K562 (cell line): ENCODE measurements around the gene DNAJA1. TPM values are rescaled to one million over a fixed set of nuclear protein-coding genes. Genes with fewer than 3 reads are reported as not detected.

Experiments used
- ATAC-seq: fragments of 200-7000 bp; cut with Tn5 transposase; 3 replicates; pipeline ENCODE4 v1.9.1; 2020; ENCODE audit warnings: moderate library complexity
- BruUV-seq: library from RNA; stranded (reverse); fragments of 400-500 nt; replicated peaks from 2 replicates; lab custom pipeline; 2021; lab: Mats Ljungman, UMichigan
- CTCF ChIA-PET: fragments of 300-600 bp; formaldehyde crosslinking; extraction: SDS; loops from one replicate; lab custom pipeline; 2021; ENCODE audit warnings: low intra/inter-chr PET ratio; lab: Yijun Ruan, JAX
- POLR2A ChIA-PET: fragments of 300-600, 350-650 bp; sonication (Branson Sonifier 250); formaldehyde crosslinking; extraction: SDS; loops from one replicate; lab custom pipeline; 2021; ENCODE audit warnings: antibody characterized with exemption, inconsistent platforms; lab: Yijun Ruan, JAX
- DNase-seq, 4 experiments: peaks; one replicate each; pipeline versions ENCODE4 v3.0.0 to v3.0.0-alpha.2; 2011 to 2018; ENCODE audit warnings: low spot score in 3 of 4, mixed read lengths in 3 of 4; ENCODE audit errors: extremely low read depth in 1 of 4
- FAIRE-seq: peaks from 2 replicates; lab custom pipeline; 2011; peaks lifted over from hg19 to GRCh38; lab: Jason Lieb, UNC
- H2AFZ ChIP-seq: 2 replicates; pipeline ENCODE4 v1.6.0; 2011; ENCODE audit warnings: low read depth, low read length, control low read depth, inconsistent platforms
- H3K27ac ChIP-seq: fragments of 200-600 bp; 3 replicates; pipeline ENCODE4 v1.8.0; 2011; ENCODE audit warnings: low read depth, mild to moderate bottlenecking, control low read depth, inconsistent platforms, low read length, moderate library complexity, mixed read lengths; ENCODE audit errors: extremely low read depth
- H3K27me3 ChIP-seq, 2 experiments: fragments of 300-600 bp in 1 of 2; 2 replicates in 1 of 2; 3 replicates in 1 of 2; pipeline versions ENCODE4 v1.6.0 to v1.8.0; 2011; ENCODE audit warnings: inconsistent platforms in 2 of 2, low read length in 2 of 2, mild to moderate bottlenecking in 1 of 2, mixed read lengths in 1 of 2, moderate library complexity in 1 of 2; ENCODE audit not compliant: control insufficient read depth in 2 of 2, insufficient read depth in 2 of 2
- H3K36me3 ChIP-seq: fragments of 300-600 bp; 3 replicates; pipeline ENCODE4 v1.8.0; 2011; ENCODE audit warnings: mild to moderate bottlenecking, low read length, inconsistent platforms; ENCODE audit not compliant: control insufficient read depth, insufficient read depth
- H3K4me1 ChIP-seq, 2 experiments: fragments of 200-600 bp in 1 of 2; replicated peaks in 1 of 2; 2 replicates in 1 of 2; 3 replicates in 1 of 2; pipeline versions ENCODE4 v1.5.1 to v1.8.0; 2011; ENCODE audit warnings: inconsistent platforms in 2 of 2, low read length in 2 of 2, mild to moderate bottlenecking in 1 of 2, mixed read lengths in 1 of 2, moderate library complexity in 1 of 2; ENCODE audit not compliant: control insufficient read depth in 2 of 2, insufficient read depth in 2 of 2
- H3K4me2 ChIP-seq: 2 replicates; pipeline ENCODE4 v1.6.1; 2011; ENCODE audit warnings: low read length, control low read depth, inconsistent platforms, mixed read lengths; ENCODE audit not compliant: insufficient read depth
- H3K4me3 ChIP-seq: fragments of 200-600 bp; sonication (generic), shearing (Covaris generic); 2 replicates; pipeline ENCODE4 v1.5.1; 2016; ENCODE audit warnings: control low read depth, inconsistent platforms
- H3K79me2 ChIP-seq: fragments of 200-600 bp; 3 replicates; pipeline ENCODE4 v1.8.0; 2011; ENCODE audit warnings: low read length, inconsistent platforms; ENCODE audit not compliant: control insufficient read depth, insufficient read depth
- H3K9ac ChIP-seq, 2 experiments: 2 replicates each; pipeline versions ENCODE4 v1.6.0 to v1.6.1; 2011; ENCODE audit warnings: low read depth in 2 of 2, low read length in 2 of 2, control low read depth in 1 of 2, inconsistent platforms in 1 of 2, mild to moderate bottlenecking in 1 of 2, mixed read lengths in 1 of 2; ENCODE audit not compliant: insufficient read depth in 1 of 2
- H3K9me1 ChIP-seq: one replicate; pipeline ENCODE4 v1.6.0; 2011; ENCODE audit warnings: inconsistent platforms, mild to moderate bottlenecking, low read length, moderate library complexity; ENCODE audit not compliant: control insufficient read depth, insufficient read depth
- H3K9me3 ChIP-seq: replicated peaks from 2 replicates; pipeline ENCODE4 v1.5.1; 2011; ENCODE audit warnings: low read depth, low read length, inconsistent platforms; ENCODE audit not compliant: control insufficient read depth, insufficient read depth
- H4K20me1 ChIP-seq: replicated peaks from 2 replicates; pipeline ENCODE4 v1.6.1; 2011; ENCODE audit warnings: low read length, inconsistent platforms, mixed read lengths; ENCODE audit not compliant: control insufficient read depth, insufficient read depth
- ARID3B ChIP-seq: fragments of 250-450 bp; sonication (Bioruptor Pico); IDR thresholded peaks from 2 replicates; pipeline ENCODE4 v1.4.0; 2020; ENCODE audit warnings: borderline replicate concordance
- ATF4 ChIP-seq: fragments of 450-650 bp; formaldehyde crosslinking; IDR thresholded peaks from 2 replicates; pipeline ENCODE4 v1.4.0; 2022; ENCODE audit warnings: mild to moderate bottlenecking, moderate library complexity
- BRD4 ChIP-seq: fragments of 200-600 bp; sonication (generic); IDR thresholded peaks from 2 replicates; pipeline ENCODE4 v1.6.1; 2017; ENCODE audit warnings: inconsistent platforms
- HNRNPL ChIP-seq: fragments of 200-400 bp; formaldehyde crosslinking; IDR thresholded peaks from 2 replicates; pipeline ENCODE4 v1.6.1; 2017; ENCODE audit warnings: low read depth, mild to moderate bottlenecking, low read length
- MCM7 ChIP-seq, 2 experiments: fragments of 450-650 bp; IDR thresholded peaks; 2 replicates each; pipeline ENCODE4 v1.6.1; 2016 to 2018
- RAD21 ChIP-seq, 2 experiments: fragments of 250-450 bp in 1 of 2; fragments of 450-650 bp in 1 of 2; sonication (Bioruptor Pico) in 1 of 2; formaldehyde crosslinking in 1 of 2; IDR thresholded peaks in 1 of 2; conservative IDR thresholded peaks in 1 of 2; 2 replicates each; pipeline versions ENCODE4 v1.4.0 to v1.8.0; 2020 to 2022; ENCODE audit warnings: mild to moderate bottlenecking in 2 of 2, moderate library complexity in 1 of 2
- RREB1 ChIP-seq: fragments of 250-450 bp; sonication (Bioruptor Pico); IDR thresholded peaks from 2 replicates; pipeline ENCODE4 v1.4.0; 2020
- VEZF1 ChIP-seq: fragments of 200-800 bp; sonication (Bioruptor generic); IDR thresholded peaks from 2 replicates; pipeline ENCODE4 v1.6.1; 2017; ENCODE audit warnings: missing genetic modification characterization, missing compliant biosample characterization
- WGBS: fragments of 100-300 bp; shearing (Covaris generic); methylation state at CpG from one replicate; pipeline ENCODE4 v1.1.6; 2016; ENCODE audit warnings: low coverage, mixed read lengths; ENCODE audit not compliant: insufficient coverage; ENCODE audit errors: missing lambda C conversion rate; 5-methylcytosine and 5-hydroxymethylcytosine counted together
- in situ Hi-C: fragments of 300-500 bp; cut with MboI; formaldehyde crosslinking; loops from 4 replicates; pipeline ENCODE4 v1.15.0; 2018; ENCODE audit warnings: inconsistent platforms, mixed read lengths
- intact Hi-C: fragments of 100-400 bp; cut with micrococcal nuclease; formaldehyde crosslinking; loops from 2 replicates; pipeline ENCODE4 v1.14.2; 2022
- polyA plus RNA-seq, 8 experiments: library from polyadenylated mRNA; depleted of rRNA in 4 of 8; stranded (reverse) in 5 of 8; unstranded in 3 of 8; fragments of >200 nt; fragmentation: Nextera tagmentation in 2 of 8; fragmentation: Illumina TruSeq in 1 of 8; extraction: Ambion mirVana in 2 of 8; extraction: Trizol in 1 of 8; gene quantifications; 2 replicates each; pipeline versions ENCODE4 v1.2.1 to v1.2.3, GENCODE V29; 2011 to 2014; ENCODE audit warnings: inconsistent platforms in 1 of 8, missing spikeins in 1 of 8
- total RNA-seq, 7 experiments: library from RNA; depleted of rRNA in 6 of 7; stranded (reverse); fragments of >200 nt in 6 of 7; fragmentation: Illumina TruSeq in 2 of 7; extraction: Trizol in 2 of 7; gene quantifications; 2 replicates each; pipeline versions ENCODE4 v1.2.1 to v1.2.3, GENCODE V29; 2011 to 2021; ENCODE audit warnings: low replicate concordance in 1 of 7

Gene DNAJA1
- total and polyA plus RNA-seq, 9 of the 15 experiments (the other 6 are each of a cell fraction or from before 2014, with no cell fraction given), result 109 to 359 (median 175) TPM

- no peak for TF ChIP-seq ARID3B (CRISPR knock-in tag)
- no peak for TF ChIP-seq RAD21 (CRISPR knock-in tag; conservative IDR thresholded peaks at IDR 0.05 in 1 of 2, IDR thresholded peaks at IDR 0.05 in 1 of 2)
- TF ChIP-seq HNRNPL, result no peak
Measured at GRCh38 chr9:33023661-33024060, 1.4 kb upstream of the DNAJA1 start (continued).

GRCh38 chr9:33024126-33024965, 727 bp upstream of the DNAJA1 start:
- Histone ChIP-seq H3K9me3 (no peaks in the 10 kb centered on the region), H3K27me3 (no peaks in the 10 kb centered on the region), H3K4me1 (peaks cover 14 to 17% of the 10 kb centered on the region in 2 experiments; a peak in 4 of 5 replicates), H3K4me2 (peak overlapping the region; percentile 100), H2AFZ (peak overlapping the region; percentile 79), H4K20me1 (peaks cover 9% of the 10 kb centered on the region; the same call in 1 of the 2 replicates), H3K9me1 (no peaks in the 10 kb centered on the region), H3K79me2 (peaks cover 98% of the 10 kb centered on the region), H3K4me3 (peak overlapping the region; percentile 97), H3K36me3 (peaks cover 75% of the 10 kb centered on the region), H3K9ac (peak overlapping the region; percentile 96), H3K27ac (peak overlapping the region; percentile 94)
- peak; percentile 72 for FAIRE-seq
- in situ Hi-C loops (no loop called here), intact Hi-C loops (loop anchor here (2.0 kb wide), 1 partner anchor 32 kb away; no protein-coding TSS in a partner anchor)
- CTCF ChIA-PET, result no interaction called here
- under 1% methylated on average over 24 of the region's 33 CpGs for WGBS
- POLR2A ChIA-PET, result interaction anchor here (0.6 to 5.3 kb wide), 42 partner anchors 10 to 1121 kb away, joined by 3 to 64 read pairs (median 4); partner anchors contain the start of genes APTX, B4GALT1, BAG1 and CHMP5
- DNase-seq, result peak in 1 of 4 experiments; percentile 56
- ATAC-seq, result peak; percentile 46
- no TSS peak for BruUV-seq
- no peak for TF ChIP-seq BRD4
- no peak for TF ChIP-seq RREB1
- TF ChIP-seq MCM7 (IDR thresholded peaks at IDR 0.05), result no peak
- TF ChIP-seq VEZF1 (CRISPR knock-in tag), result peak; percentile 70
- 0 out of 2 replicates have a peak, but pooled peaks have one; percentile 15 for TF ChIP-seq ATF4 (CRISPR knock-in tag)
